GM11168 (cell line): ENCODE results near the gene CYGB.
"Not testable (repeated sequence)": the region's sequence is repeated elsewhere in the genome, so short reads cannot be mapped to it uniquely, and the experiment has no call there.

Experiments
- in situ Hi-C: fragments of 300-500 bp; cut with MboI; formaldehyde crosslinking; loops from one replicate; pipeline ENCODE4 v1.12.0; 2022; ENCODE audit warnings: low sequenced_read_pairs; ENCODE audit not compliant: unreplicated experiment

The CYGB gene

DNA sequence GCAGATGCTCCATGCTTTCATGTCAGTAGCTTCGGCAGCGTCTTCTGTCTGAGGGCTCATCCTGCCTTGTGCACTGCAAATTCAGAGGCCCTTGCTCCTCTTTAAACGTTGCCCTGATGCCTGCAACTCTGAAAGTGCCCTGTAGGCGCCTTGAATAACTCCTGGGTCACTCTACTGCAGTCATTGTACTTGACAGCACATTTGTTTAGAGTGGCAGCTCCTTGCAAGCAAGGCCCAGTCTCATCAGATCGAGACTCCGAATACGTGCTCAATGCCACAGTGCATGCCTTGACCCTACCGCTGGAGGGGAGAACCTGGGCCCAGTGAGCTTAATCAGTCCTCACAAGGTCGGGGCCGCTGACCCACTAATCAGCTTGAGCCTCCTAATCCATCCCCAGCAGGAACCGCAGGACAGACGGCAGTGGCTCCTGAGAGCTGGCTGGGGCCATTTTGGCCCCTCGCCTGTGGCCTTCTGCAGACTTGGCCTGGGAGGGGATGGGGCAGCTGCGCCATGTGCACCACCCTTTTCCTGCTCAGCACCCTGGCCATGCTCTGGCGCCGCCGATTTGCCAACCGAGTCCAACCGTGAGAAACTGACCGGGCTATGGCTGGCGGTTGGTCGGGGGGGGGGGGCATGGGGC is 2.2 kb upstream of the CYGB start, which contains the start of gene PRCD:
PRCD (plus strand) TSS at position 414 of the 641 bp plus-strand sequence; CDS start at position 512, 98 bp downstream.
- in situ Hi-C loops, result no loop called here

DNA sequence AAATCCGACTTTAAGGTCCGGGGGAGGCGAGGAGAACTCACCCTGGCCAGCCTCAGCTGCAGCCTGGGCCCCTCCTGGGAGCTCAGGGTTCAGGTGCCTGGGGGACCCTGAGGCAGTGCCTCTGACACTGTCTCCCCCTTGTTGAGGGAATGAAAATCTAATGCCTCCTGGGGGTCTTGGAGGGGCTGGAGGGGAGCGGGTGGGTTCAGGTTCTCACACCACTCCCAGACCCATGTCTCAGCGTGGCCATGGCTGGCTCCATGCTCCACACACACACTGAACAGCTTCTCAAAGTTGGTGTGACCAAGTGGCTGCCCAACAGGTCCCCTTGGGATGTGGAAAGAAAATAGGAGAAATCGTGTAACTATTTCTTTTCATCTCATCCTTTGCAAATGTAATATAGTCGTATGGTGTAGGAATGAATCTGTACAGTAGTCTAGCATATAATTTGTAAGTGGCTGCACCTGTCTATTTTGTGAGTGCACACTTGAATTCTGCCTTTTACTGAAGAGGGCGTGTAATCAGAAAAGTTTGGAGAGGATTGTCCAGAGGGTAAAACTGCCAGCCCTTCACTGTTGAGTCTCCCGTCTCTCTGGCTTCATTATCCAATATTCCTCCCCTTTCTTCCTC is 1.5 kb upstream of the CYGB start:
- in situ Hi-C loops, result no loop called here

DNA sequence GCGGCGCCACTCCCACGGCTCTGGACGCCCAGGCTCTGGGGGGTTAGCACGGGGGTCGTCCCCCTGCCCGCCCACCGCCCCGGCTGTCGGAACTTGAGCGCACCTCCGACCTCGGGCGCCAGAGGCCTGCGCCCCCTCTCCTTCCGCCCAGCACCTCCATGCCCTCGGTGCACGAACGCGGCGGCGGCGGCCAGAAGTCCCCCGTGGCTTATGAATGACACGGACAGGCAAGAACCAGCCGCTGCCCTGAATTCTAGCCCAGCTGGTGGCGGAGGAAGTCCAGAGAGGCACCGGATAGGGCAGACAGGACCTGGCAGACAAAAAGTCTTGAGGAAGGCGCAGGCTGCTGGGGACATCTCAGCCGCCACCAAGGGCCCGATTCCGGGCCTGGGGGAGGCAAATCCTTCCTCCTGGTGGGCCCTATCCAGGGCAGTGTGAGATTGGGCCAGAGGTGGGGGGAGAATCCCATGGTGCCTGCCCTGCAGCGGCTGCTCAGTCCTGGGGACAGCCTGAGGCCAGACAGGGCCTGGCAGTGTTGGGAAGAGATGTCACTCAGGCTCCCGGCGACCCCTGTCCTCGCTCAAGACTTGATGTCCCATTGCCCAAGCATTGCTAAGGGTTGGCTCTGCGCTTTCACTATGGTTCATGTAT is 897 bp upstream of the CYGB start:
- in situ Hi-C loops, result no loop called here

DNA sequence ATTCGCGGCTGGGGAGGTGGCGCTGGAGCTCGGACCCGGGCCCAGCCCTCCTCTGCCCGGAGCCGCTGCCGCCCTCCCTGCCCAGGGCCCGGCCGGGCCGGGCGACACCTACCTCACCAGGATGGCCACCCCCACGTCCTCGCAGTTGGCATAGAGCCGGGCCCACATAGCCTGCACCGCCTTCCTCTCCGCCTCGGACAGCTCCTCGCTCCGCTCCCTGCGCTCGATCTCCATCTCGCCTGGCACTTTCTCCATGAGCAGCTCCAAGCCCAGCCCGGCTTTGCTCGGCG is 276 bp downstream of the CYGB start:
- in situ Hi-C loops, result no loop called here

DNA sequence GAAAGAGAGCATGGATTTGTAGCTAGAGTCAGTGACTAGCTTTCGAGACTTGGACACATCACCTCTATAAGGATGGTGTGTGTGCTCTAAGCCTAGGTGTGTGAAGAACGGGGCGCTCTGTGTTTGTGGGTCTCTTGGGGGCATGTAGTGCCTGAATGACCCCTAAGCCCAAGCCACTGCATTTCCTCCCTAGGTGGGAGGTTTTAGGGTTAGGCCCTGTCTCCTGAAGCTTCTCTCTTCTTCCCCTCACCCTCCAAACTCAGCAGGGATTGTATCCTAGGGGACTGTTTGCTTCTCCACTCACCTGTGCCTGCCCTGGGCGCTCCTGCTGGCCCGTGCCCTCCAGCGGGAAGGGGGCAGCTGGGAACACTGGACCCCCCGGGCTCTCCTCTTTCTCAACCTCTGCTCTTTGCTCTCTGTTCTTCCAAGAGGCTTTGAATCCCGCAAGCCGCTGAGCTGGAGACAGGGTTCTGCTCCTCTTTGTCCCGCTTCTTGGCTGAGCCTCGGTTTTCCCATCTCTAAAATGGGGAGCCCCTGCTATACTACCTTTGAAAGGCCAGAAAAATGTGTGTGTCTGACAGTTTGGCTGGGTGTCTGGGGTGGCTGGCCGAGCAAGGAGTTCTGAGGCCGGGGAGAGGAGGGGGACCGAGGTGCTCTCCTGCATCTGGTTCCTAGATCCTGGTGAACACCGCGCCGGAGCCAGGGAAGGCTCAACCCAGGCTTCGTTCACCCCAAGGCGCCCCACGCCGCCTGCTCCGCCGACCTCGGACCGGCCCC is 810 bp downstream of the CYGB start:
- in situ Hi-C loops, result no loop called here

DNA sequence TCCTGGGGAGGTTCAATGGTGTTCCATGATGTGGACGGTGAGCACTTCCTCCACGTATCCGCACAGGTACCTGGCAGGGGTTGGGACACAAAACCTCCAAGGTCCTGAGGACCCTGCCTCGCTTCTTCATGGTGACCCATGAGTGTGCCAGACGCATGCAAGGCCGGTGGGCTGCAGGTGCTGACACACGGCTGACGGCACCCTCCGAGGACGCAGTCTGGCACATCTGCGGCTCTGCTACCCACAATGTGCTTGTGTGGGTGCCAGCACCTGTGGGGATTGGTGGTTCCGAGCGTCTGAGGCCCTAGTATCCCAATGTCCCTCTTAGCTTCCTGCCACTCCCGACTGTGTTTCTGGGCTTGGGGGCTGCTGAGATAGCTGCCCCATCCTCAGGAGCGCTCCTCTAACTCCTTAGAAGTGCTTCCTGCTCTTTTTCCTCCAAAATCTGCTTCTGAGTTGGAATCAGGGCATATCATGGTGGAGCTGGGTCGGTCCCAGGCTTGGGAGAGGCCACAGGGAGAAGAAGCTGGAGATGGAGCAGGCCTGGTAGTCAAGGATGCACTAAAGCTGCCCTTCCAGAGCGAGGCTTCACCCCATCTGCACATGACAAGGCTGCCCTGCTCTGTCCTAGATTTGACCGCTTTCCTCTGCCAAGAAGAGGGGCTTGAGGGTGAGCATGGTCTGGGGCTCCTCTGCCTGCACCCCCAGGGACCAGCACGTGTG is 1.6 kb downstream of the CYGB start:
- in situ Hi-C loops, result no loop called here

DNA sequence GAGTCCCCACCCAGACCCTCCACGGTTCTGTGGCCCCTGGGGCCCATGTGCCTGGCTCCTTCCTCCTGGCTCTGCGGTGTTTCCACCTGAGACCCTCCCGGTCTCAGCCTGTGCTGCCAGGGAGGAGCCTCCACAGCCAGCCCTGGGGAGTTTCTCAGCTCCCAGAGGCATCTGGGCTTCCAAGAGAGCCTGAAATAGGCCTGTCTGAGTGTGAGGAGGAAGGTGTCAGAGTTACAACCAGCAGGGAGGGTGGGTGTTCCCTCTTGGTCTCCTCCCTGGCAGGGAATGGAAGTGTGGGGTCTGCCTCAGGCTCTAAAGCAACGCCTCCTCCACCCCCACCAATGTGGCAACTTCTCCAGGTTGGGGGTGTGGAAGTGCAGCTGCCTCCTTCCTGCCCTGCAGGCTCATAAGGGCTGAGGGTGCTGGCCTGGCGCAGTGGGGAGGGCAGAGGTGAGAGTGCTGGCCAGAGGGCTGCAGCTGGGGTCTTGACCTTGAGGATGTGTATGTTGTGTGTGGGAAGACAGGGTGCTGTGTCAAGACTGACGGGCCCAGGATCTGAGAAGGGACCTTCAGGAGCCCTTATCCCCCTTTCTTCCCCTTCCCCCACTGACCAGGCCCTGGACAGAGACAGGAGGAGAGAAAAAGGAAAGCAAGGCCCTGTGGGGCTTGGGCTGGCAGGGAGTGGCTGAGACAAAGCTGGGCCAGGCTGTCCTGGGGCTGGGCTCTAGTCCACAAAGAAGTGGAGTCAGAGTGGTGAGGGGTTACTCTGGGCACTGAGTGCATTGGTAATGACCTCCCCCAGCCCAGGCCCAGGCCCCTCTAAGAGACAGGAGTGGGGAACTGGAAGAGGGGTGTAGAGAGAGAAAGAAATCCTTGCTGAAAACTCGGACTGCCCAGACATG is 2.4 kb downstream of the CYGB start:
- in situ Hi-C loops, result no loop called here

DNA sequence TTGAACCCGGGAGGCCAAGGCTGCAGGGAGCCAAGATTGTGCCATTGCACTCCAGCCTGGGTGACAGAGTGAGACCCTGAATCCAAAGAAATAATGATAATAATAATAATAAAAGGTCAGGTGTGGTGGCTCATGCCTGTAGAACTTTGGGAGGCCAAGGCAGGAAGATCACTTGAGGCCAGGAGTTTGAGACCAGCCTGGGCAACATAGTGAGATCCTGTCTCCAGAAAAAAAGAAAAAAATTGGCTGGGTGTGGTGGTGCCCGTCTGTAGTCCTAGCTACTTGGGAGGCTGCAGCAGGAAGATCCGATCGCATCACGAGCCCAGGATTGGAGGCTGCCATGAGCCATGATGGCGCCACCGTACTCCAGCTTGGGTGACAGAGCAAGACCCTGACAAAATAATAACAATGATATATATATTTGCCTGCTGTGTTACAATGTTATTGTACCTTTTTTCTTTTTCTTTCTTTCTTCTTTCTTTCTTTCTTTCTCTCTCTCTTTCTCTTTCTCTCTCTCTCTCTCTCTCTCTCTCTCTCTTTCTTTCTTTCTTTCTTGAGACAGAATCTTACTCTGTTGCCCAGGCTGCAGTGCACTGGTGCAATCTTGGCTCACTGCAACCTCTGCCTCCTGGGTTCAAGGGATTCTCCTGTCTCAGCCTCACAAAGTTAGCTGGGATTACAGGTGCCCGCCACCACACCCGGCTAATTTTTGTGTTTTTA is 3.7 kb downstream of the CYGB start:
- in situ Hi-C loops, result not testable (repeated sequence)

DNA sequence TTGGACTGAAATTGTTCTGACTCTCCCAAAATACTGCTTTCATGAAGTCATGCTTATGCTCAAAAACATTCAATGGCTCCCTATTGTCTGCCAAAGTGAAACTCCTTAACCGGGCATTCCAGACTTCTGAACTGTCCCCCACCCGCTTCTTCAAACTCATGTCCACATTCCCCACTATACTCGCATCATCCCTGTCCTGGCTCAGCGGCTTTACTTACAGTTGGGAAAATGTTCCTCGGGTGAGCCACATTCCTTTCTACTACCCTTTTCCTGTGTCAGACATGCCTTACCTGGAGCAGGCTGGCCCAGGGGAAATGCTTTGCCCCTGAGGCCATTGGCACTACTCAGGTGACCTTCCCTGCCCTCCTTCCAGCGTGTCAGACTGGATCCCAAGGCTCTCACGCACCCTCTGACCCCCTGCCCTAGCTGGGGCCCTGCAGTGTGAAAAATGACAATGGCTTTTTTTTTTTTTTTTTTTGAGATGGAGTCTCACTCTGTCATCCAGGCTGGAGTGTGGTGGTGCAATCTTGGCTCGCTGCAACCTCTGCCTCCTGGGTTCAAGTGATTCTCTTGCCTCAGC is 5.3 kb downstream of the CYGB start:
- in situ Hi-C loops, result no loop called here

DNA sequence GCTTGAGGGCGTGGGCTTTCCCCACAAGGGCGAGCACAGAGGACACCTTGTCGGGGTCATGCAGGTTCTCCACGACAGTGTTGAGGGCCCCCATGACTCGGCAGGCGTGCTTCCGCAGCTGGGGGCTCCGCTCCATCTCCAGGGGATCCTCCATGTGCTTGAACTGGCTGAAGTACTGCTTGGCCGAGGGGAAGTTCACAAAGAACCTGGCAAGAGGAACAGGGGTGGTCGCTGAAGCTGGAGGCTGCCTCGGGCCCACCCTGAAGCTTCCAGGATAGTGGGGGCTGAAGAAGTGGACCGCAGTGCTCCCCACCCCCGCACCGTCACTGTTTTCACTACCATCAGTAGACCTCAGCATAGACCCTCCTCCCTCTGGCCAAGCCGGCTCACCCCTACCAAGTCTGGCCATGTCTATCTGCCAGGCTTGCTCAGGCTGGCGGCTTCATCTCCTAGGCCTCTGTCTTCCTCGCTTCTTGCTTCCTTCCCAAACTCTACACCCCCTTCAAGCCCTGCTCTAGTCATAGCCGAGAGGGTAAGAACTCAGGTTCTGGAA is 5.9 kb downstream of the CYGB start:
- in situ Hi-C loops, result no loop called here

DNA sequence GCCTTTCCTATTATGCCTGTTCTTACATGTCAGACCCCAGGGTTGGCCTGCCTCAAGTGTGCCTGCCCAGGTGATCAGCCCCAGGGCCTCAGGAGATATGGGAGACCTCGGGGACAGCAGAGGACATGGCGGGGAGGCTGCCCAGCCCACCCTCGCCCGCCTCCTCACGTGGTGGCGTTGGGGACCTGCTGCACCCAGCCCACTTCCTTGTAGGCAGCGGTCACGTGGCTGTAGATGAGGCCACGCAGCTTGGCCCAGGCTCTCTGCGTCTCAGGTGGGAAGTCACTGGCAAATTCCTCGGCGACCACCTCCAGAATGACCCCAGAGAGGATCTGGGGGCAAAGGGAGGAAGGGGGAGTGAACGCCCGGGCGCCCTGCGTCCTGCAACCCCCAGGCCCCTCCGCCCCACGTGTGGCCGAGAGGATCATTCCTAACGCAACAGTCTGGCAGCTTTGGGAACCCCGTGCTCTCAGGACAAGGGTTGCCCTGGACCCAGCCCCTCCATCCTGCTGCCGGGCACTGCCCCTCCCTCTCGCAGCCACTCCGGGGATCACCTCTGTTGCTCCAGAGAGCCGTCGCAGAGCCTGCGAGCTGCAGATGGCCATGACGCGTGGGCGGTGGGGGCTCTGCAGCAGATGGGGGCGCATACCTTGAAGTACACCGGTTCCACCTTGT is 6.6 kb downstream of the CYGB start:
- in situ Hi-C loops, result no loop called here

DNA sequence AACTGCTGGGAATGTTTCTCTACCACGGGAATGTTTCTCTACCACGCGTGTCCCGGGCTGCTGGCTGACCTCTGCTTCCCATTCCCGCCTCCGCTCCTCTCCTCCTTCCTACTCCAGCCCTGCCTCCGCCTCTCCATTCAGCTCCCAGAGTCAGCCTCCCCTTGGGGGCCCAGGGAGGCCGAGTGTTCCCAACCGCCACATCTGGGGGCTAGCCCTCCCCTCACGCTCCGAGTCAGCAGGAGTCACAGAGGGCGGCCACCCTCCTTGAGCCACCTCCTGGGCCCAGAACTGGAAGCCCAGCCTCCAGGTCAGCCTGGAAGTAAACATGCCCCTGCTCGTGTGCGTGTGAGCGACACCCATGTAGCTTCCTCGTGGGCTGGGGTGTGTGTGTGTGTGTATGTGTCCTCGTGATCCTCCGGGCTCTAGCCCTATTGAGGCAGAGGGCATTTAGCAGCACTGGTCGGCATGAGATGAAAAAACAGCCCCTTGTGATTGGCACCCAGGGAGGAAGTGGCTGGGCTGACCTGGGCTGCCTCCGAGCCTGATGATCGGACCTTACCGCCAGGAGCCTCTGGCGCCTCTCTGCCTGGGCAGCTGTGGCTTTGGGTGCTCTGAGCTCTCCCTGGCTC is 7.3 kb downstream of the CYGB start:
- in situ Hi-C loops, result no loop called here

DNA sequence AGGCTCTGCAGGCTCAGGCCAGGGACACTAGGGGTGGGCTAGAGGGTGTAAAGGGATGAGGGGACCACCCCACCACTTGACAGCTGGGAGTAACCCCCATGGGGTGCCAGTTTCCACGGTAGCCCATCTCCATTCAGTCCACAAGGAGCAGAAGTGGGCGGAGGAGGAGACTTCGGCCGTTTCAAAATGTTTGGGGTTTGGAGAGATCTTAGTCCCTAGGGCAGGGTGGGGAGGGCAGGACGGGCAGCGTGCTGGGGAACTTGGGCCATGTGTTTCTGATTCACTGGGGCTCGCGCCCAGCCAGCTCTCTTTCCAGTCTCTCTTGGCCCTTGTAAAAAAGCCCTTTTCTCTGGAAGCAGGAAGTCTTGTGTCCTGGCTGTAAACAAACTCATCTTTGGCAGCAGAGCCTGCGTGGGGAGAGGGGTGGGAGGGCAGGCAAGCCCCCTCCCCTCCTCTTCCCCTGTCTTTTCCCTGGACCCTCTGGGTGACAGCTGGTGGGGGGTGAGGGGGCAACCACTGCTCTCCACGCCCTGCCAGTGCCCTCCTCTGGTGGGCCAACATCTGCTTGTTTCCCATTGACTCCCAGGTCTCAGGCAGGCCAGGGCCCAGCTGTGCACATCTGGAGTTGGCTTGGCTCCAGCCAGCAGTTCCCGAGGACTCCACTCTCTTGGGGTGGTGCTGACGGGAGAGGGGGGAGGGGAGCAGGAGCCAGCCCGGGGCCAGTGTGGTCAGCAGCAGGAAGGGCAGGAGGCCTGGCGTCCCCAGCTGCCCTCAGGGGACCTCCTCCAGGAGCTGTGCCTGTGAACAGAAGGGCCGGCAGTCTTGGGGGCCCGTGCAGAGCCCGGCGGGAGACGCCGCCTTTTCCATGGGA is 8.1 kb downstream of the CYGB start:
- in situ Hi-C loops, result no loop called here

DNA sequence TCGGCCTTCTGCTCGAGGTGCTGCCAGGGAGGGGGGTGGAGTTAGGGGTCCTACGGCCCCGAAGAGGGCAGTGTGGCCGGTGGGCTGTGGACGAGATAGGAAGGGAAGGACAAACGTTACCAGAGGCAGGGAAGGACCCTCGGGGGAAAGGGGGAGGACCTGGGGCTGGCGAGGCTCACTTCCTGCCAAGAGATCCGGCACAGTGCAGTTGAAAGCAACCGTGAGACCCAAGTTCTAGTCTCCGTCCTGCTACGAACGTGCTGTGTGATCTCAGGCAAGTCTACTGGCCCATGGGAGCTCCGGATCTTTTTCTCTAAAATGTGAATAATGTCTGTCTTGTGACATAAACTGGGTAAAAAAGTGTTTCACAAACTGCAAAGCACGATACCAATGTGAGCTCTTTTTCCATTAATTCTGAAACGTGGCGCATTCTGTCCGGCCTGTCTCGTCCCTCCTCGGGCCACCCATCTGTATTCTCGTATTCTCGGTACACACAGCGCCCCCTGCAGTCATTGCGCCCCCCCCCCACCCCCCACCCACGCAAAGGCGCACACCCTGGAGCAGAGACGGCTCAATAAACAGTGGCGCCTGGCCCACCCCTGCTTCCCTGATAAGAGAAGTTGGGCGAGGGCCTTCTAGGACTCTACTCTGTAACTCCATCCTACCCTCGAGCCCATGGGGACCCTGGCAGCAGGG is 8.8 kb downstream of the CYGB start:
- in situ Hi-C loops, result no loop called here

DNA sequence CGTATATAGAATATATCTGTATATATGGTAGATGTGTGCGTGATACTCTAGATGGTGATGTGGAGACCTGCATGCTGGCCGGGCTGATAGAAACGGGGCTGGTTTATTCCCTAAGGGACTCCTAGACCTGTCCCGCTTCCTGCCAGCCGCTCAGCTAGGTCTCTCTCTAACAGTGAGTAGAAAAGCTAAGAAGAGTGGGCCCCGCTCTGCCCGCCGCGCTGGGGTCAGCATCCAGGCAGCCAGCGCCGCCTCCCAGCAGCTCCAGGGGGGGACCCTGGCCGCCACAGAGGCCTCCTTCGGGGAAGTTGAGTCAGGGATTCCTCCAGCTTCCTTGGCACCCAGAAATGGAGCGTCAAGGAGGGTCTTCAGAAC is 9.4 kb downstream of the CYGB start:
- in situ Hi-C loops, result no loop called here
